B cell (primary cell): ENCODE results near the gene TMSB4X. TPM values are rescaled to one million over a fixed set of nuclear protein-coding genes. Genes with fewer than 3 reads are reported as not detected.

Source experiments
- ATAC-seq: fragments of 200-7000 bp; cut with Tn5 transposase; one replicate; pipeline ENCODE4 v1.10.0; 2021; ENCODE audit warnings: low read depth, mild to moderate bottlenecking, moderate number of reproducible peaks, moderate library complexity
- CTCF ChIA-PET: fragments of 350-600 bp; sonication (Branson Sonifier 250); formaldehyde crosslinking; loops from one replicate; lab custom pipeline; 2021; ENCODE audit warnings: antibody characterized with exemption, inconsistent platforms; lab: Charles Lee
- POLR2A ChIA-PET: fragments of 350-600 bp; sonication (Branson Sonifier 250); formaldehyde crosslinking; loops from one replicate; lab custom pipeline; 2021; ENCODE audit warnings: antibody characterized with exemption; lab: Charles Lee
- DNase-seq: peaks from one replicate; pipeline ENCODE4 v3.0.0; 2013
- H2AFZ ChIP-seq: 2 replicates; pipeline ENCODE4 v1.6.1; 2012; ENCODE audit warnings: mild to moderate bottlenecking, low read depth, low read length; ENCODE audit not compliant: insufficient read depth, poor library complexity, severe bottlenecking
- H3K27ac ChIP-seq, 2 donors: 1 replicate in 1 of 2; 2 replicates in 1 of 2; pipeline ENCODE4 v1.5.1; 2012 to 2013; ENCODE audit warnings: low read length in 2 of 2, mild to moderate bottlenecking in 2 of 2, moderate library complexity in 1 of 2
- H3K27me3 ChIP-seq, 4 experiments: fragments of 200-600 bp in 1 of 4; sonication (generic) in 1 of 4; replicated peaks in 1 of 4; 1 replicate in 2 of 4; 2 replicates in 2 of 4; pipeline versions ENCODE4 v1.6.1 to v1.7.0; 2013 to 2016; ENCODE audit warnings: low read length in 3 of 4, mild to moderate bottlenecking in 2 of 4, mixed read lengths in 1 of 4, moderate library complexity in 1 of 4; ENCODE audit not compliant: insufficient read depth in 4 of 4, control insufficient read depth in 3 of 4; ENCODE audit errors: control extremely low read depth in 1 of 4
- H3K36me3 ChIP-seq, 2 experiments: replicated peaks in 1 of 2; 1 replicate in 1 of 2; 2 replicates in 1 of 2; pipeline versions ENCODE4 v1.6.1 to v1.7.1; 2013; ENCODE audit warnings: low read length in 1 of 2; ENCODE audit not compliant: insufficient read depth in 2 of 2, control insufficient read depth in 1 of 2; ENCODE audit errors: control extremely low read depth in 1 of 2, extremely low read depth in 1 of 2
- H3K4me1 ChIP-seq, 2 donors: fragments of 200-600 bp in 1 of 2; sonication (generic) in 1 of 2; 1 replicate in 1 of 2; 2 replicates in 1 of 2; pipeline versions ENCODE4 v1.5.1 to v1.6.1; 2013 to 2017; ENCODE audit warnings: low read length in 2 of 2; ENCODE audit not compliant: control insufficient read depth in 2 of 2, insufficient read depth in 2 of 2
- H3K4me2 ChIP-seq: replicated peaks from 2 replicates; pipeline ENCODE3; 2012; ENCODE audit warnings: mild to moderate bottlenecking, low read depth, low read length; ENCODE audit not compliant: poor library complexity, severe bottlenecking
- H3K4me3 ChIP-seq, 5 experiments: fragments of 200-600 bp in 1 of 5; sonication (generic) in 1 of 5; 1 replicate in 3 of 5; 2 replicates in 2 of 5; pipeline versions ENCODE4 v1.5.1 to v1.7.0; 2011 to 2016; ENCODE audit warnings: low read length in 4 of 5, mild to moderate bottlenecking in 4 of 5, low read depth in 2 of 5, control low read depth in 1 of 5, moderate library complexity in 1 of 5; ENCODE audit not compliant: insufficient read depth in 1 of 5; ENCODE audit errors: control extremely low read depth in 1 of 5, extremely low read depth in 1 of 5
- H3K79me2 ChIP-seq: fragments of 200-600 bp; sonication (generic); one replicate; pipeline ENCODE4 v1.6.0; 2016; ENCODE audit warnings: low read length; ENCODE audit not compliant: control insufficient read depth, insufficient read depth
- H3K9ac ChIP-seq: fragments of 200-600 bp; sonication (generic); 2 replicates; pipeline ENCODE4 v1.6.1; 2017; ENCODE audit warnings: mild to moderate bottlenecking, low read length, moderate library complexity
- H3K9me3 ChIP-seq, 3 donors: one replicate each; pipeline versions ENCODE4 v1.6.1 to v1.7.1; 2013; ENCODE audit warnings: low read length in 2 of 3; ENCODE audit not compliant: control insufficient read depth in 2 of 3, insufficient read depth in 1 of 3; ENCODE audit errors: control extremely low read depth in 1 of 3
- H4K20me1 ChIP-seq: 2 replicates; pipeline ENCODE4 v1.6.0; 2012; ENCODE audit warnings: mild to moderate bottlenecking, low read length; ENCODE audit not compliant: insufficient read depth, control insufficient read depth, poor library complexity, severe bottlenecking
- H3K27ac Mint-ChIP-seq: one replicate; pipeline ENCODE4 v1.8.0; 2021; ENCODE audit warnings: mixed read lengths
- H3K27me3 Mint-ChIP-seq: one replicate; pipeline ENCODE4 v1.8.0; 2021; ENCODE audit warnings: mixed read lengths
- H3K4me1 Mint-ChIP-seq: one replicate; pipeline ENCODE4 v1.8.0; 2021; ENCODE audit warnings: mixed read lengths
- H3K4me3 Mint-ChIP-seq: one replicate; pipeline ENCODE4 v1.8.0; 2021; ENCODE audit warnings: mixed read lengths
- H3K9me3 Mint-ChIP-seq: one replicate; pipeline ENCODE4 v1.8.0; 2022; ENCODE audit warnings: mixed read lengths; ENCODE audit not compliant: insufficient read depth
- EZH2 ChIP-seq: IDR thresholded peaks from 2 replicates; pipeline ENCODE4 v1.6.1; 2012; ENCODE audit warnings: borderline replicate concordance, low read depth, mild to moderate bottlenecking, moderate library complexity, low read length; ENCODE audit not compliant: insufficient read depth, poor library complexity, severe bottlenecking
- WGBS: methylation state at CpG from one replicate; pipeline ENCODE4 v1.1.5; 2013; ENCODE audit warnings: missing lambda C conversion rate; ENCODE audit not compliant: insufficient coverage; 5-methylcytosine and 5-hydroxymethylcytosine counted together
- intact Hi-C: fragments of 100-400 bp; cut with micrococcal nuclease; formaldehyde crosslinking; loops from one replicate; pipeline ENCODE4 v1.10.0; 2022
- polyA plus RNA-seq: library from polyadenylated mRNA; depleted of rRNA; stranded (reverse); fragments of >200 nt; gene quantifications from 2 replicates; pipeline ENCODE4 v1.2.3, GENCODE V29; 2012
- total RNA-seq, 2 donors: library from RNA; stranded (reverse); fragments of 120-200 nt in 1 of 2; gene quantifications; 1 replicate in 1 of 2; 2 replicates in 1 of 2; pipeline versions ENCODE4 v1.2.3 to v1.2.4, GENCODE V29; 2013 to 2022
- TF ChIP-seq, protein P1 (sequence below): fragments of 200-600 bp; IDR thresholded peaks from one replicate; pipeline ENCODE4 v1.8.0; 2022; ENCODE audit warnings: antibody characterized with exemption, mild to moderate bottlenecking

Gene TMSB4X
- total and polyA plus RNA-seq, 2 donors (not counting 1 experiment from before 2014, with no cell fraction given), result 2,550 to 4,850 TPM

DNA sequence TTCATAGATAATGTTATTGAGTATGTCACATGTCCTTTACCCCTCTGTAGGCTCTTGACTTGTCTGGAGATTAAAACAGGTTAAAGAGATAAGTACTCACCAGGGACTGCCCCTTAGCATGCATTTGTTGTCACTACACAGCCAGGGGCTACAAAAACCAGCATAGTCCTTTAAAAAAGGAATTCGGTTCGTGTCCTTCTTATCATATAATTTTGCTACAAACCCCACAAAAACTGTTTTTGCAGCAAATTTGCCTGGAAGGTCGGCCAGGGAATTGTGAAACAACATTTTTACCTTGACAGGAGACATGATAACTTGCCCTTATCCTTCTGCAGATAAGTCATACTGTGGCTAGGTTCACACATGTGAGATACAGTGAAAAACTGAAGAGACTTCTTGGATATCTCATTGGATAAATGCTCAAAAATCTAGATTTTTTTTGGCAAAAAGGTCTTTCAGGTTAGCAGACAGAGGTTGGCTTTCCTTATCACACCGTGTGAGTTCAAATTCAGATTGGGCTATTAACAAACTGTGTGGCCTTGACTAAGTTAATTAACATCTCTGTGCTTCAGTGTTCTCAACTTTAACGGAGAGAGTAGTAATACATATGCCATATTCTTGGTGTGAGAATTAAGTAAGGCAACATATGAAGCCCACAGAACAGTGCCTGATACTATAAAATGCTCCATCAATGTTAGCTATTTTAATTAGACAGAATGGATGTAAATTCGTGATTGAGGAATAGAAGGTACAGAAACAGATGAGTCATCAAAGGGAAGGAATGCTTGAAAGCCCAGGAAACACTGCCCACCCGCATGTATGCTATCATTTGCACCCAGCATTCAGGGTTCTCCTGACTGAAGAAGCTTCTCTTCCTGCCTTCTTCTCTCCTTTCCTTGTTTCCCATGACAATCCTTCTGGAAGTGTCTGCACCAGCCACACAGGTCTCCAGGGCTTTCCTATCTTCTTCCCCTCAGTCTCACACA lies 39.5 kb downstream of the TMSB4X start:
- peak overlapping the region; percentile 42 for H3K4me3 Mint-ChIP-seq
- no CpG with 5 or more reads among the region's 7 CpGs for WGBS
- no peaks in the 10 kb centered on the region for H4K20me1 ChIP-seq
- no peaks in the 10 kb centered on the region for H3K36me3 ChIP-seq
- H3K4me3 ChIP-seq, result peak overlapping the region in 1 of 5 experiments; percentile 42
- POLR2A ChIA-PET, result interaction anchor here (0.7 to 1.8 kb wide), 5 partner anchors 37 to 78 kb away, joined by 3 to 8 read pairs (median 6); partner anchors contain the start of gene TMSB4X
- no peak overlapping the region for H2AFZ ChIP-seq
- H3K9me3 ChIP-seq, result no peaks in the 10 kb centered on the region
- DNase-seq, result no peak
- H3K9ac ChIP-seq, result peak overlapping the region; percentile 20
- no peak for ATAC-seq
- H3K27ac Mint-ChIP-seq, result peak overlapping the region; percentile 82
- no peaks in the 10 kb centered on the region for H3K27me3 Mint-ChIP-seq
- H3K4me1 Mint-ChIP-seq, result peaks cover 57% of the 10 kb centered on the region
- intact Hi-C loops, result loop anchor here (5.0 kb wide), 1 partner anchor 38 kb away; no protein-coding TSS in a partner anchor
- CTCF ChIA-PET, result interaction anchor here (0.8 to 2.1 kb wide), 8 partner anchors 8 to 78 kb away, joined by 3 to 8 read pairs (median 4); no protein-coding TSS in a partner anchor
- H3K27me3 ChIP-seq, result peaks cover 0 to 5% (median 0%) of the 10 kb centered on the region in 4 experiments
- H3K4me1 ChIP-seq, result peaks cover 47 to 56% of the 10 kb centered on the region in 2 donors
- peak overlapping the region; percentile 61 to 68 for H3K27ac ChIP-seq
- no peaks in the 10 kb centered on the region for H3K9me3 Mint-ChIP-seq
- H3K79me2 ChIP-seq, result peaks cover 11% of the 10 kb centered on the region
- TF ChIP-seq, protein P1, sequence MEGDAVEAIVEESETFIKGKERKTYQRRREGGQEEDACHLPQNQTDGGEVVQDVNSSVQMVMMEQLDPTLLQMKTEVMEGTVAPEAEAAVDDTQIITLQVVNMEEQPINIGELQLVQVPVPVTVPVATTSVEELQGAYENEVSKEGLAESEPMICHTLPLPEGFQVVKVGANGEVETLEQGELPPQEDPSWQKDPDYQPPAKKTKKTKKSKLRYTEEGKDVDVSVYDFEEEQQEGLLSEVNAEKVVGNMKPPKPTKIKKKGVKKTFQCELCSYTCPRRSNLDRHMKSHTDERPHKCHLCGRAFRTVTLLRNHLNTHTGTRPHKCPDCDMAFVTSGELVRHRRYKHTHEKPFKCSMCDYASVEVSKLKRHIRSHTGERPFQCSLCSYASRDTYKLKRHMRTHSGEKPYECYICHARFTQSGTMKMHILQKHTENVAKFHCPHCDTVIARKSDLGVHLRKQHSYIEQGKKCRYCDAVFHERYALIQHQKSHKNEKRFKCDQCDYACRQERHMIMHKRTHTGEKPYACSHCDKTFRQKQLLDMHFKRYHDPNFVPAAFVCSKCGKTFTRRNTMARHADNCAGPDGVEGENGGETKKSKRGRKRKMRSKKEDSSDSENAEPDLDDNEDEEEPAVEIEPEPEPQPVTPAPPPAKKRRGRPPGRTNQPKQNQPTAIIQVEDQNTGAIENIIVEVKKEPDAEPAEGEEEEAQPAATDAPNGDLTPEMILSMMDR, result no peak
- TF ChIP-seq EZH2, result no peak
- H3K4me2 ChIP-seq, result peak overlapping the region; percentile 39
